ENCODE results near the gene ADAMTS9. TPM values are rescaled to one million over a fixed set of nuclear protein-coding genes. Genes with fewer than 3 reads are reported as not detected.

ADAMTS9 gene, protein sequence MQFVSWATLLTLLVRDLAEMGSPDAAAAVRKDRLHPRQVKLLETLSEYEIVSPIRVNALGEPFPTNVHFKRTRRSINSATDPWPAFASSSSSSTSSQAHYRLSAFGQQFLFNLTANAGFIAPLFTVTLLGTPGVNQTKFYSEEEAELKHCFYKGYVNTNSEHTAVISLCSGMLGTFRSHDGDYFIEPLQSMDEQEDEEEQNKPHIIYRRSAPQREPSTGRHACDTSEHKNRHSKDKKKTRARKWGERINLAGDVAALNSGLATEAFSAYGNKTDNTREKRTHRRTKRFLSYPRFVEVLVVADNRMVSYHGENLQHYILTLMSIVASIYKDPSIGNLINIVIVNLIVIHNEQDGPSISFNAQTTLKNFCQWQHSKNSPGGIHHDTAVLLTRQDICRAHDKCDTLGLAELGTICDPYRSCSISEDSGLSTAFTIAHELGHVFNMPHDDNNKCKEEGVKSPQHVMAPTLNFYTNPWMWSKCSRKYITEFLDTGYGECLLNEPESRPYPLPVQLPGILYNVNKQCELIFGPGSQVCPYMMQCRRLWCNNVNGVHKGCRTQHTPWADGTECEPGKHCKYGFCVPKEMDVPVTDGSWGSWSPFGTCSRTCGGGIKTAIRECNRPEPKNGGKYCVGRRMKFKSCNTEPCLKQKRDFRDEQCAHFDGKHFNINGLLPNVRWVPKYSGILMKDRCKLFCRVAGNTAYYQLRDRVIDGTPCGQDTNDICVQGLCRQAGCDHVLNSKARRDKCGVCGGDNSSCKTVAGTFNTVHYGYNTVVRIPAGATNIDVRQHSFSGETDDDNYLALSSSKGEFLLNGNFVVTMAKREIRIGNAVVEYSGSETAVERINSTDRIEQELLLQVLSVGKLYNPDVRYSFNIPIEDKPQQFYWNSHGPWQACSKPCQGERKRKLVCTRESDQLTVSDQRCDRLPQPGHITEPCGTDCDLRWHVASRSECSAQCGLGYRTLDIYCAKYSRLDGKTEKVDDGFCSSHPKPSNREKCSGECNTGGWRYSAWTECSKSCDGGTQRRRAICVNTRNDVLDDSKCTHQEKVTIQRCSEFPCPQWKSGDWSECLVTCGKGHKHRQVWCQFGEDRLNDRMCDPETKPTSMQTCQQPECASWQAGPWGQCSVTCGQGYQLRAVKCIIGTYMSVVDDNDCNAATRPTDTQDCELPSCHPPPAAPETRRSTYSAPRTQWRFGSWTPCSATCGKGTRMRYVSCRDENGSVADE (N-terminal part only)
- not detected for polyA plus RNA-seq (2012; ENCODE audit: missing spikeins)

DNA sequence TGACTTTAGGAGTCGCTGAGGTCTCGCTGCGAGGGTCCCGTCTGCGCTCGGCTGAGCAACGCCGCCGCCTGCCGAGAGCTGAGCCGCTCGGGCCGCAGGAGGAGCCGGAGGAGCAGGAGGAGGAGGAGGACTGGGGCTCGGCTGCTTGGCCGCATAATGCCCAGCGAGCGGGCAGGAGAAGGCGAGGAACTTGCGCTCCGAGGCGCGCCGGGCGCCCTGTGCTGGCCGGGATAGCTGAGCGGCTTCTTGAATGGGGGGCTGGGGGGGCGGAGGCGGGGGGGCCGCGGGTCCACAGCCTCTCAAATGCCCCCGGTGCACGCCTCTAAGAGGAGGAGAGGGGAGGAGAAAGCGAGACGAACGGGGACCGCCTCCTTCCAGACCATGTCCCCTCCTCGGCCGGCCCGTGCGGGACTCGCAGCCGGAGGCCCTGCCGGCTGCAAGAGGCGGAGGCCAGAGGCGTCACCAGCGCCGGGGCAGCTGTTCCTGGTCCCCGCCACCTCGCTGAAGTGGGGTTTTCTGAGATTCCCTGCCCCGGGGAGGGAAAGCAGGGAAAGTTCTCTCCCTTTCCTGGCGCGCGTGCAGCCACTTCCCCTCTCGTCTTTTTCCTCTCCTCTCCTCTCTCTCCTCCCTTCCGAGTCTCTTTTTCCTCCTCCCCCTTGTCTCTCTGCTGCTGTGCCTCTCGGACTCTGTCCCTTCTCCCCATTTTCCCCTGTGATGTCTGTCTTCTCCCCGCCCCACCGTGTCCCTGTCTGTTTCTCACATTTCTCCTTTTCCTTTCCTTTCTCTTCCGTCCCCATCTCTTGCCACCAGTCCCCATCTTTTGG lies at the start of gene ADAMTS9:
TSS of gene ADAMTS9 (minus strand) at position 220 of the 824 bp plus-strand sequence. CDS start 343 bp downstream, outside the sequence.
- DNase-seq (ENCODE audit: insufficient read length) (no peak), FAIRE-seq (no peak)
- TF ChIP-seq TAF1 (IDR thresholded peaks at IDR 0.05; ENCODE audit: borderline replicate concordance, low read depth, low read length) (no peak), POLR2A (IDR thresholded peaks at IDR 0.05; ENCODE audit: low read depth, low read length) (no peak), POLR2AphosphoS5 (IDR thresholded peaks at IDR 0.05; ENCODE audit: low read depth, low read length) (no peak)

DNA sequence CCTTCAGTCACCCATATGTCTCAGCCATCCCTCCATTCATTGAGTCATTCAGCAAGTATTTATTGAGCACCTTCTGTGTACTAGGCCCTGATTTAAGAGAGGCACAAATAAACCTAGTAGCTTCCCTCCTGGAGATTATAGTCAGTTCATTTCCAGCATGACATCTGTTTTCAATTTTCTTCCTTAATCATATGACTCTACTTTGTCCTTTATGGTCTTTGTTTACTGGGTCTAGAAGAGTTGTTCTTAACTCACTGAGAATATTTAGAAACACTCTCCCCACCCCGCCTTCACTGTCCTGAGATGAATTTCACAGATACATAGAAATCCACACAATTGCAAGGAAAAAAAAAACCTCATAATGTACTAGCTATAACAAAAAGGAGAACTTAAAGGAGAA lies 44.8 kb upstream of the ADAMTS9 start:
- no peak for TF ChIP-seq TAF1 (IDR thresholded peaks at IDR 0.05; ENCODE audit: borderline replicate concordance, low read depth, low read length)
- no peak for TF ChIP-seq POLR2AphosphoS5 (IDR thresholded peaks at IDR 0.05; ENCODE audit: low read depth, low read length)
- TF ChIP-seq POLR2A (IDR thresholded peaks at IDR 0.05; ENCODE audit: low read depth, low read length), result no peak
- DNase-seq (ENCODE audit: insufficient read length), result no peak
- no peak for FAIRE-seq

DNA sequence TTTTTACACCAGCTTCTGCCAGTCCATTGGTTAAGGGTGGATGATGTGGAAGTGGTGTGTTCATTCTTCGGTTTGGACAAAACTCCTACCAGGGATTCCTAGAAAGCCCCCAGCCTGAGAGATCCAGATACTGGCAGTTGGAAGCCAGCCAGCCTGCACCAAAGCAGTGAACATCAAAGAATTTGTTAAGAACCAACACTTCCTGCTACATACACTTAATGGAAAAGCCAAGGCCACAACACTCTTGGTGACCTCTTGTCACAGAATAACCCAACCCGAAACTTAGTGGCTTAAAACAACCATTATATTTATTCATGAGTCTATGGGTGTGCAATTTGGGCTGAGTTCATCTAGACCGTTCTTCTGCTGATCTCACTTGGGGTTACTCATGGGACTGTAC lies 42.9 kb upstream of the ADAMTS9 start:
- FAIRE-seq, result no peak
- TF ChIP-seq TAF1 (IDR thresholded peaks at IDR 0.05; ENCODE audit: borderline replicate concordance, low read depth, low read length), result no peak
- DNase-seq (ENCODE audit: insufficient read length), result no peak

DNA sequence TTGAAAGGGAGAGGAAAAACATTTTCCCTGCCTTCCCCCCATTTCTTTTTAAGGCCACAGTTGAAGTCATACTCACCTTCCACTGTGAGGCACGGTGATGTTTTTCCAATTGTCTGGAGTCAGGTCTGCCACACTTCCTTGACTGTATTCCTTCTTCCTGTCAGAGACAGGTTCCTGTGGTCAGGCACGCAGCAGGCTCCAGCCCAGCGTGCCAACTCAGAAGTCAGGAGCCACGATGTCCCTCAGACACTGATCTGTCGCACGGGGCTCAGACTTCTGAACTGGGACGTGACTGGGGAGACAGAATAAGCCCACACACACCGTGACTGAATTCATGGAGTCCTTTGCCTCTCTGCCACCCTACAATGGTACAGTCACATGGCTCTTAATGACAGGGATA lies 41.2 kb upstream of the ADAMTS9 start:
- no peak for DNase-seq (ENCODE audit: insufficient read length)
- TF ChIP-seq TAF1 (IDR thresholded peaks at IDR 0.05; ENCODE audit: borderline replicate concordance, low read depth, low read length) (no peak), POLR2A (IDR thresholded peaks at IDR 0.05; ENCODE audit: low read depth, low read length) (no peak), POLR2AphosphoS5 (IDR thresholded peaks at IDR 0.05; ENCODE audit: low read depth, low read length) (no peak)
- FAIRE-seq, result no peak

DNA sequence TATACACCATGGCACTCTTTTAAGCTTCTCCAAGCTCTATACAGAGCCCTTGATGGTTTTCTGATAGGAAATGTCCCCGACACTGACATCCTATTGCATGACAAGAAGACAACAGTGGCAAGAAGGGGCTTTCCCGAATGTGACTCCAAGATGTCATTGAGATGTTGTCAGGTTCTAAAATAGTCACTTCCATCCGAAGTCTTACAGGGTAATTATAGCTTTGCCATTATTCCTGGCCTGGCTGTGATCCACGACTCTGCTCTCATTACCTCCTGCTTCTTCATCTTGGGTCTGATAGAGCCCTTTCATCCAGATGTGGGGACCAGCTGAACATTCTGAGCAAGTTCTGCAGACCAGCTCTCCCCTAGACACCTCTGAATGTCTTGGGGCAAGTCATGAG lies 40.6 kb upstream of the ADAMTS9 start:
- no peak for DNase-seq (ENCODE audit: insufficient read length)
- FAIRE-seq, result no peak
- TF ChIP-seq POLR2A (IDR thresholded peaks at IDR 0.05; ENCODE audit: low read depth, low read length) (no peak), TAF1 (IDR thresholded peaks at IDR 0.05; ENCODE audit: borderline replicate concordance, low read depth, low read length) (no peak), POLR2AphosphoS5 (IDR thresholded peaks at IDR 0.05; ENCODE audit: low read depth, low read length) (no peak)

DNA sequence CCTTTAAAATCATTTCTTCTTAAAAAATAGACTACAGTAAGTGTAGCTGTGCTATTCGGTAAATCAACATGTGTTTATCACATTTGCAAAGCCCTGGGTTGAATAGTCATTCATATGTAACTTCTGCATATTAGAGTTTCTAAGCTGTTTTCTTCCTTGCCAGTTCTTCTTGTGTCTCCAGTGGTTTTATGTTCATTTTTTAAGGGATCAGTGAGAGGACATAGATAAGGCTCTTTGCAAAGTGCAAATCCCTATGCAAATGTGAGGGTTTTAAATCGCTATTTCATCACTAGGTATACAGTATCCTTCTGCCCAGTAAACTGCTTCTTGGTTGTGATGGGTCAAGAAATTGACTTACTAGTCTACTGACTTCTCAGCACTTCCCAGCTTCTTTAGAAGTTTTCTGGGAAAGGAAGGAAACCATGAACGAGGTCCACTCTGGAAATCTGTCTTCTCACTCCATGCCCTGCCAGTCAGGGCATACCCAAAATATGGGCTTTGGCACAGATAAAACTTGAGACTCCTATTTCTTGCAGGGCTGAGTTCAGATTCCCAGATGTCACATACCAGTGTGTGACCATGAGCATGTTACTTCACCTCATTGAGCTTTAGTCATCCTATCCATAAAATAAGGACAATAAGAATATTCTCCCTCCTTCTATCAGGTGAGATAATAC lies 38.8 kb upstream of the ADAMTS9 start:
- FAIRE-seq (no peak), DNase-seq (ENCODE audit: insufficient read length) (no peak)
- TF ChIP-seq POLR2A (IDR thresholded peaks at IDR 0.05; ENCODE audit: low read depth, low read length) (no peak), POLR2AphosphoS5 (IDR thresholded peaks at IDR 0.05; ENCODE audit: low read depth, low read length) (no peak), TAF1 (IDR thresholded peaks at IDR 0.05; ENCODE audit: borderline replicate concordance, low read depth, low read length) (no peak)

DNA sequence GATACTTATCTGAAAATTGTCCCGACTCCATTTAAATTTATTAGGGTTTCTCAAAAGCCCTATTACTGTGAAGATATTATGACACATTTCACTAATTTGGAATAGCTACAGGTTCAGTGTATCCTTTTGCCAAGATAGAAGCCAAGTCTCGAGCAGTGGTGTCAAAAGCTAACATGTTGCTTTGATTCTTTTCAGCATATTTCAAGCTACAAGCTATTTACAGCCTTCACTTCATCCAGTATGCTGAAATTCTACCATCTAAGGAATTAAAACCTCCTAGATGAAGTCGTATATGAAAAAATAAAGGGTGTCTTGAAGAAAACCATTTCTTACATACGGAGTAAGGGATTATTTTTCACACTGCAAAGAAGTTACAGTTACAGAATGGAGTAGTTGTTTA lies 31.2 kb upstream of the ADAMTS9 start:
- no peak for FAIRE-seq
- TF ChIP-seq POLR2AphosphoS5 (IDR thresholded peaks at IDR 0.05; ENCODE audit: low read depth, low read length) (no peak), TAF1 (IDR thresholded peaks at IDR 0.05; ENCODE audit: borderline replicate concordance, low read depth, low read length) (no peak), POLR2A (IDR thresholded peaks at IDR 0.05; ENCODE audit: low read depth, low read length) (no peak)
- DNase-seq (ENCODE audit: insufficient read length), result no peak

DNA sequence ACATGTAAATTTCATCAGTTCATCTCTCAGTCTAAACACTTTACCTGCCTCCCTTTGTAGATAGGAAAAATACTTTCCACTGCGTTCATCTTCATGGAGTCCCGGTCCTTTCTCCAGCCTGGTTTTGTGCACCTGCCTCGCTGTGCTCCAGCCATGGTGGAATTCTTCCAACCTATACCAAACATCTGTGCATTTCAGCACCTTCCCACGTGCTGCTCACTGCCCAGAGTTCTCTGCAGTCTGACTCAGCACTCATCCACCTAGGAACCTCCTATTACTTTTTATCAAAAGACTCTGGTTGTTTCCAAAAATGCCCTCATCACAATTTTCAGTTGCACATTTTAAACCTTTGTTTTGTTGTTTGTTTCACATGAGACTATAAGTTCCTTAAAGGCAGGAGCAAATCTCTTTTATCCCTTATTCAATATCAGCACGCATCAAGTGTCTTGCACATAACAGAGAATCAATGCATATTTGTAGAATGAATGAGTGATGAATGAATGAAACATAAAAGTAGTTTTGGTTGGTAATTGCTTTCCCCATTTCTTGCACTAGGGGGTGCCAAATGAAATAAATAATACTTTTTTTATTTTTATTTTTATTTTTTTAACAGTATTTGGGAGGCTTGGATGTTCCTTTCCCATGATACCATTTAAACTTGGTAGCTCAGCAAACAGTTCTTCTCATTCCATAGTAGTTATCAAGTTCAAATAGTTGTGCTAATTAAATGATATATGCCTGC lies 30.2 kb upstream of the ADAMTS9 start:
- no peak for TF ChIP-seq POLR2AphosphoS5 (IDR thresholded peaks at IDR 0.05; ENCODE audit: low read depth, low read length)
- no peak for TF ChIP-seq TAF1 (IDR thresholded peaks at IDR 0.05; ENCODE audit: borderline replicate concordance, low read depth, low read length)
- TF ChIP-seq POLR2A (IDR thresholded peaks at IDR 0.05; ENCODE audit: low read depth, low read length), result no peak
- DNase-seq (ENCODE audit: insufficient read length), result no peak
- no peak for FAIRE-seq

DNA sequence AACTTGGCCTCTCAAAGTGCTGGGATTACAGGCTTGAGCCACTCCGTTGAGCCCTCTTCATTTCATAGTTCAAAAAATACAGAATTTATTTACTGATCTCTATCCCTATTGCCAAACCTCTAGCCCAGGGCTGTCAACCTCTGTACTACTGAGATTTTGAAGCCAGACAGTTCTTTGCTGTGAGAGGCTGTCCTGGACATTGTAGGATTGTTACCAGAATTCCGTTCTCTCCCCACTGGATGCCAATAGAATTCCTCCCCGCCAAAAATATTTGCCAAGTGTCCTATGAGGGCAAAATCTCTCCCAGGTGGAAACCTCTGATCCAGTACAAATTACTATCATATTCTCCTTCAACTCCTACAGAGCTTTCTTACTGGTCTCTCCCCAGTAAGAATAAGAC lies 29.6 kb upstream of the ADAMTS9 start:
- no peak for TF ChIP-seq POLR2A (IDR thresholded peaks at IDR 0.05; ENCODE audit: low read depth, low read length)
- no peak for TF ChIP-seq TAF1 (IDR thresholded peaks at IDR 0.05; ENCODE audit: borderline replicate concordance, low read depth, low read length)
- TF ChIP-seq POLR2AphosphoS5 (IDR thresholded peaks at IDR 0.05; ENCODE audit: low read depth, low read length), result no peak
- DNase-seq (ENCODE audit: insufficient read length) (no peak), FAIRE-seq (no peak)
